ENCODE results near the gene CABCOCO1. TPM values are rescaled to one million over a fixed set of nuclear protein-coding genes. Genes with fewer than 3 reads are reported as not detected.

Gene CABCOCO1
- polyA plus RNA-seq, 1 of the 3 experiments (the other 2 are of a cell fraction), result 0.71 TPM

DNA sequence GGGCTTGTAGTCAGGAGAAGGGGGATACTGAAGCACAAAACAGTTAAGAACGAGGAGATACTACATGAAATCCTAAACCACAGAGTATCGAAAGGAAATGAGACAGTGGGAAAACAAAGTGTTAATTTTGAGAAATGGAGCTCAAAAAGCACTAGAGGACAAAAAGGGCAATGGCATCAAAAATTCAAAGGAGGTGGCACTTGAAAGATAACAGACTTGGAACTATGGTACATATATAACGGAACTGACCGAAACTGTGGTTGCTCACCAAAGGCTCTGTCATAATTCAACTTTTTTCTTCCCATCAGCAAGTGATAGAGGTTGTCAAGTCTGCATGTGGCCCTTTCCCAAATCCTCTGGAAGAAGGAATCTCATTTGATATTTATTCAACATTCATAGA, 97.0 kb downstream of the CABCOCO1 start:
- no peaks in the 10 kb centered on the region for H3K36me3 ChIP-seq (replicated peaks in 1 of 2; ENCODE audit: control insufficient read depth in 1 of 2, insufficient read depth in 2 of 2, low read length in 1 of 2)
- CTCF ChIA-PET, result no interaction called here
- POLR2A ChIA-PET, result no interaction called here

DNA sequence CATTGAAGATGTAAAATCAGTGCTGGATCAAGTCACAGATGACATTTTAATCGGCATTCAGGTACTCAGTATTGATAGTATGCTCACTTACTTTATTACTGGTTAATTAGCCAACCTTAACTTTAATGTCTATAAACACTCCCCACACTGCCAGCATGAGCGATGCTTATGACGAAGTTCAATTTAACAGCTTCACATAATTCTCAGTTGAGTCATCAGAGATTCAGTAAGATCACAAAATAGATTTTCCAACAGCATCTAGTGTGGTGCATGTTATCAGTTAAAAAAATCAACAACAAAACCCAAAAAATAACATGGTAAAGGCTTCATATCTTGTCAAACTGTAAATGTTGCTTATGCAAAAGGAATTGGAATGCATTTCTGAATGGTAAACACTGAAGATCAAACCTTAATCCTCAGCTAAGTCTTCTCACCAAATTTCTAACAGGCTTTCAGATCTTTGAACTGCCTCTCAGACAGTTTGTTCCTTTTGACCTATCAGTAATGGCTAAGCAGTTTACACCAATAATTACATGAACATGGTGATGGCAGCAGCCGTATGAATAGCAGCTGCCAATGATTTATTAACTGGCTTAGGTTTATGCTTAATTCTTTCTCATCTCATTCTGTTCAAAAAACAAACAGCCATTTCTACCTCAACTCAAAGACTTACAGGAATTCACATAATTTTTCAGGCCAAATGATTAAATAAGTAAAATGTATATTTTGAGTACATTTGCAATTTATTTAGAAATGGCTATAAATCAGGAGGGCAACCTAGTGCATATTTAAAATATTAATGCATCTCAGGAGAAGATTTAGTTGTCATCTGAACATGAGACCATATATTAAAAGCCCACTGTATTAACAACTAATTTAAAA, 98.5 kb downstream of the CABCOCO1 start:
- Histone ChIP-seq H3F3A (replicated peaks; ENCODE audit: insufficient read depth) (peaks cover 8% of the 10 kb centered on the region), H3K4me1 (ENCODE audit: control insufficient read depth in 1 of 2, insufficient read depth in 2 of 2, low read depth in 1 of 2, low read length in 1 of 2) (peaks cover 26 to 43% of the 10 kb centered on the region in 2 experiments; a peak in 3 of 4 replicates), H3K27me3 (ENCODE audit: insufficient read depth) (no peaks in the 10 kb centered on the region), H3K9me2 (no peaks in the 10 kb centered on the region), H3K4me2 (peak overlapping the region; percentile 2; the same call in 1 of the 2 replicates), H3K79me2 (ENCODE audit: insufficient read depth) (no peaks in the 10 kb centered on the region), H3K36me3 (replicated peaks in 1 of 2; ENCODE audit: control insufficient read depth in 1 of 2, insufficient read depth in 2 of 2, low read length in 1 of 2) (no peaks in the 10 kb centered on the region), H3K4me3 (ENCODE audit: low read depth in 2 of 2, low read length in 1 of 2) (no peak overlapping the region), H3K9me3 (no peaks in the 10 kb centered on the region), H3K9ac (0 out of 2 replicates have a peak overlapping the region, but pooled peaks have one; percentile 0), H3K27ac (ENCODE audit: low read depth in 2 of 2, low read length in 1 of 2) (peak overlapping the region; percentile 70 to 99), H4K20me1 (ENCODE audit: insufficient read depth) (no peaks in the 10 kb centered on the region), H2AFZ (ENCODE audit: low read depth) (0 out of 2 replicates have a peak overlapping the region, but pooled peaks have one; percentile 12)
- ChIA-PET CTCF (interaction anchor here (1.0 to 2.8 kb wide), 5 partner anchors 10 to 136 kb away, joined by 3 to 14 read pairs (median 4); no protein-coding TSS in a partner anchor), POLR2A (no interaction called here)
- DNase-seq, result no peak
- 32% methylated on average over 4 of the region's 4 CpGs for WGBS (ENCODE audit: low lambda C conversion rate)
- TF ChIP-seq RCOR1 (IDR thresholded peaks at IDR 0.05; ENCODE audit: low read length), result no peak
- TF ChIP-seq YY1 (IDR thresholded peaks at IDR 0.05; ENCODE audit: low read depth), result no peak
- peak; percentile 75 for TF ChIP-seq TCF12 (IDR thresholded peaks at IDR 0.05)
- TF ChIP-seq, protein P1, sequence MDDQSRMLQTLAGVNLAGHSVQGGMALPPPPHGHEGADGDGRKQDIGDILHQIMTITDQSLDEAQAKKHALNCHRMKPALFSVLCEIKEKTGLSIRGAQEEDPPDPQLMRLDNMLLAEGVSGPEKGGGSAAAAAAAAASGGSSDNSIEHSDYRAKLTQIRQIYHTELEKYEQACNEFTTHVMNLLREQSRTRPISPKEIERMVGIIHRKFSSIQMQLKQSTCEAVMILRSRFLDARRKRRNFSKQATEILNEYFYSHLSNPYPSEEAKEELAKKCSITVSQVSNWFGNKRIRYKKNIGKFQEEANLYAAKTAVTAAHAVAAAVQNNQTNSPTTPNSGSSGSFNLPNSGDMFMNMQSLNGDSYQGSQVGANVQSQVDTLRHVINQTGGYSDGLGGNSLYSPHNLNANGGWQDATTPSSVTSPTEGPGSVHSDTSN (IDR thresholded peaks at IDR 0.05), result peak; percentile 67
- peak; percentile 92 for TF ChIP-seq JUND (IDR thresholded peaks at IDR 0.05)
- peak; percentile 13 to 75; a peak in 2 of 4 replicates for TF ChIP-seq EP300 (IDR thresholded peaks at IDR 0.05; ENCODE audit: borderline replicate concordance in 1 of 2, low read depth in 1 of 2, low read length in 1 of 2)
- TF ChIP-seq, protein P2, sequence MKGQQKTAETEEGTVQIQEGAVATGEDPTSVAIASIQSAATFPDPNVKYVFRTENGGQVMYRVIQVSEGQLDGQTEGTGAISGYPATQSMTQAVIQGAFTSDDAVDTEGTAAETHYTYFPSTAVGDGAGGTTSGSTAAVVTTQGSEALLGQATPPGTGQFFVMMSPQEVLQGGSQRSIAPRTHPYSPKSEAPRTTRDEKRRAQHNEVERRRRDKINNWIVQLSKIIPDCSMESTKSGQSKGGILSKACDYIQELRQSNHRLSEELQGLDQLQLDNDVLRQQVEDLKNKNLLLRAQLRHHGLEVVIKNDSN (IDR thresholded peaks at IDR 0.05; ENCODE audit: borderline replicate concordance, low read depth), result no peak
- peak; percentile 82; the same call in 1 of the 2 replicates for TF ChIP-seq FOSL2 (IDR thresholded peaks at IDR 0.05; ENCODE audit: borderline replicate concordance, low read depth)
- peak; percentile 76; the same call in 1 of the 2 replicates for TF ChIP-seq TEAD4 (IDR thresholded peaks at IDR 0.05; ENCODE audit: borderline replicate concordance, insufficient read depth)
- TF ChIP-seq, protein P3, sequence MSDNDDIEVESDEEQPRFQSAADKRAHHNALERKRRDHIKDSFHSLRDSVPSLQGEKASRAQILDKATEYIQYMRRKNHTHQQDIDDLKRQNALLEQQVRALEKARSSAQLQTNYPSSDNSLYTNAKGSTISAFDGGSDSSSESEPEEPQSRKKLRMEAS (IDR thresholded peaks at IDR 0.05; ENCODE audit: low read depth), result 0 out of 2 replicates have a peak, but pooled peaks have one; percentile 37
- TF ChIP-seq, protein P4, sequence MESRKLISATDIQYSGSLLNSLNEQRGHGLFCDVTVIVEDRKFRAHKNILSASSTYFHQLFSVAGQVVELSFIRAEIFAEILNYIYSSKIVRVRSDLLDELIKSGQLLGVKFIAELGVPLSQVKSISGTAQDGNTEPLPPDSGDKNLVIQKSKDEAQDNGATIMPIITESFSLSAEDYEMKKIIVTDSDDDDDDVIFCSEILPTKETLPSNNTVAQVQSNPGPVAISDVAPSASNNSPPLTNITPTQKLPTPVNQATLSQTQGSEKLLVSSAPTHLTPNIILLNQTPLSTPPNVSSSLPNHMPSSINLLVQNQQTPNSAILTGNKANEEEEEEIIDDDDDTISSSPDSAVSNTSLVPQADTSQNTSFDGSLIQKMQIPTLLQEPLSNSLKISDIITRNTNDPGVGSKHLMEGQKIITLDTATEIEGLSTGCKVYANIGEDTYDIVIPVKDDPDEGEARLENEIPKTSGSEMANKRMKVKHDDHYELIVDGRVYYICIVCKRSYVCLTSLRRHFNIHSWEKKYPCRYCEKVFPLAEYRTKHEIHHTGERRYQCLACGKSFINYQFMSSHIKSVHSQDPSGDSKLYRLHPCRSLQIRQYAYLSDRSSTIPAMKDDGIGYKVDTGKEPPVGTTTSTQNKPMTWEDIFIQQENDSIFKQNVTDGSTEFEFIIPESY (IDR thresholded peaks at IDR 0.05; ENCODE audit: borderline replicate concordance, low read depth), result no peak
- no peak for TF ChIP-seq FOXJ3 (CRISPR knock-in tag; IDR thresholded peaks at IDR 0.05)
- TF ChIP-seq RXRA (IDR thresholded peaks at IDR 0.05; ENCODE audit: borderline replicate concordance, low read depth), result no peak

More for the DNA sequence above, 97.0 kb downstream of the CABCOCO1 start:
- Histone ChIP-seq H3K9me2 (no peaks in the 10 kb centered on the region), H3K79me2 (ENCODE audit: insufficient read depth) (no peaks in the 10 kb centered on the region), H3F3A (replicated peaks; ENCODE audit: insufficient read depth) (peaks cover 8% of the 10 kb centered on the region), H3K9ac (no peak overlapping the region), H2AFZ (ENCODE audit: low read depth) (no peak overlapping the region), H3K4me2 (no peak overlapping the region), H3K27me3 (ENCODE audit: insufficient read depth) (no peaks in the 10 kb centered on the region), H3K27ac (ENCODE audit: low read depth in 2 of 2, low read length in 1 of 2) (peak overlapping the region in 1 of 2 experiments; percentile 99; a peak in 2 of 4 replicates), H3K4me1 (ENCODE audit: control insufficient read depth in 1 of 2, insufficient read depth in 2 of 2, low read depth in 1 of 2, low read length in 1 of 2) (peaks cover 32 to 41% of the 10 kb centered on the region in 2 experiments; a peak in 3 of 4 replicates), H4K20me1 (ENCODE audit: insufficient read depth) (no peaks in the 10 kb centered on the region), H3K4me3 (ENCODE audit: low read depth in 2 of 2, low read length in 1 of 2) (no peak overlapping the region), H3K9me3 (no peaks in the 10 kb centered on the region)
- DNase-seq, result no peak
- 96% methylated on average over 4 of the region's 4 CpGs for WGBS (ENCODE audit: low lambda C conversion rate)
- TF ChIP-seq, protein P5, sequence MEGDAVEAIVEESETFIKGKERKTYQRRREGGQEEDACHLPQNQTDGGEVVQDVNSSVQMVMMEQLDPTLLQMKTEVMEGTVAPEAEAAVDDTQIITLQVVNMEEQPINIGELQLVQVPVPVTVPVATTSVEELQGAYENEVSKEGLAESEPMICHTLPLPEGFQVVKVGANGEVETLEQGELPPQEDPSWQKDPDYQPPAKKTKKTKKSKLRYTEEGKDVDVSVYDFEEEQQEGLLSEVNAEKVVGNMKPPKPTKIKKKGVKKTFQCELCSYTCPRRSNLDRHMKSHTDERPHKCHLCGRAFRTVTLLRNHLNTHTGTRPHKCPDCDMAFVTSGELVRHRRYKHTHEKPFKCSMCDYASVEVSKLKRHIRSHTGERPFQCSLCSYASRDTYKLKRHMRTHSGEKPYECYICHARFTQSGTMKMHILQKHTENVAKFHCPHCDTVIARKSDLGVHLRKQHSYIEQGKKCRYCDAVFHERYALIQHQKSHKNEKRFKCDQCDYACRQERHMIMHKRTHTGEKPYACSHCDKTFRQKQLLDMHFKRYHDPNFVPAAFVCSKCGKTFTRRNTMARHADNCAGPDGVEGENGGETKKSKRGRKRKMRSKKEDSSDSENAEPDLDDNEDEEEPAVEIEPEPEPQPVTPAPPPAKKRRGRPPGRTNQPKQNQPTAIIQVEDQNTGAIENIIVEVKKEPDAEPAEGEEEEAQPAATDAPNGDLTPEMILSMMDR (IDR thresholded peaks at IDR 0.05), result no peak
- no peak for TF ChIP-seq YY1 (IDR thresholded peaks at IDR 0.05; ENCODE audit: low read depth)
- no peak for TF ChIP-seq TEAD4 (IDR thresholded peaks at IDR 0.05; ENCODE audit: borderline replicate concordance, insufficient read depth)
- no peak for TF ChIP-seq MXI1 (IDR thresholded peaks at IDR 0.05; ENCODE audit: low read depth, low read length)
- TF ChIP-seq, protein P6, sequence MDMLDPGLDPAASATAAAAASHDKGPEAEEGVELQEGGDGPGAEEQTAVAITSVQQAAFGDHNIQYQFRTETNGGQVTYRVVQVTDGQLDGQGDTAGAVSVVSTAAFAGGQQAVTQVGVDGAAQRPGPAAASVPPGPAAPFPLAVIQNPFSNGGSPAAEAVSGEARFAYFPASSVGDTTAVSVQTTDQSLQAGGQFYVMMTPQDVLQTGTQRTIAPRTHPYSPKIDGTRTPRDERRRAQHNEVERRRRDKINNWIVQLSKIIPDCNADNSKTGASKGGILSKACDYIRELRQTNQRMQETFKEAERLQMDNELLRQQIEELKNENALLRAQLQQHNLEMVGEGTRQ (IDR thresholded peaks at IDR 0.05; ENCODE audit: borderline replicate concordance, low read depth, low read length), result no peak
- TF ChIP-seq RCOR1 (IDR thresholded peaks at IDR 0.05; ENCODE audit: low read length), result no peak
